NT2/D1 (cell line): Measurements from ENCODE around the gene REXO1.

Source experiments
- DNase-seq: peaks from one replicate; pipeline ENCODE4 v3.0.0-alpha.2; 2011; ENCODE audit warnings: low read depth, low spot score
- H3K27me3 ChIP-seq: 2 replicates; pipeline ENCODE4 v1.6.0; 2011; ENCODE audit warnings: mild to moderate bottlenecking; ENCODE audit not compliant: insufficient read length, insufficient read depth
- H3K36me3 ChIP-seq: 2 replicates; pipeline ENCODE4 v1.6.1; 2011; ENCODE audit warnings: mild to moderate bottlenecking, low read length, mixed read lengths; ENCODE audit not compliant: insufficient read depth, insufficient read length
- H3K4me1 ChIP-seq: 2 replicates; pipeline ENCODE4 v1.5.1; 2011; ENCODE audit not compliant: insufficient read depth, insufficient read length
- H3K4me3 ChIP-seq: 2 replicates; pipeline ENCODE4 v1.5.1; 2011; ENCODE audit warnings: low read depth; ENCODE audit not compliant: insufficient read length
- H3K9ac ChIP-seq: 2 replicates; pipeline ENCODE4 v1.6.0; 2011; ENCODE audit warnings: low read depth; ENCODE audit not compliant: insufficient read length
- H3K9me3 ChIP-seq: 2 replicates; pipeline ENCODE4 v1.5.1; 2011; ENCODE audit warnings: mild to moderate bottlenecking, low read length; ENCODE audit not compliant: insufficient read depth
- SUZ12 ChIP-seq: IDR thresholded peaks from 2 replicates; pipeline ENCODE4 v1.6.1; 2011; ENCODE audit not compliant: insufficient read length, insufficient read depth; ENCODE audit errors: extremely low read depth
- YY1 ChIP-seq: IDR thresholded peaks from 2 replicates; pipeline ENCODE4 v1.6.1; 2011; ENCODE audit not compliant: insufficient read length, insufficient read depth
- ZNF274 ChIP-seq: IDR thresholded peaks from 2 replicates; pipeline ENCODE4 v1.6.1; 2011; ENCODE audit warnings: mild to moderate bottlenecking, low read depth, low read length

The REXO1 gene

GRCh38 chr19:1829958-1830357, 18.3 kb downstream of the REXO1 start:
- no peak overlapping the region for H3K9ac ChIP-seq
- DNase-seq = no peak
- H3K4me1 ChIP-seq = peaks cover 30% of the 10 kb centered on the region
- H3K36me3 ChIP-seq = peaks cover 69% of the 10 kb centered on the region
- H3K9me3 ChIP-seq = no peaks in the 10 kb centered on the region
- no peak overlapping the region for H3K4me3 ChIP-seq
- no peaks in the 10 kb centered on the region for H3K27me3 ChIP-seq
- TF ChIP-seq ZNF274 = no peak
- no peak for TF ChIP-seq YY1
- no peak for TF ChIP-seq SUZ12

GRCh38 chr19:1828279-1829238, 19.7 kb downstream of the REXO1 start:
- no peak for TF ChIP-seq SUZ12
- no peak for TF ChIP-seq YY1
- no peak for TF ChIP-seq ZNF274
- Histone ChIP-seq H3K9me3 (no peaks in the 10 kb centered on the region), H3K36me3 (peaks cover 72% of the 10 kb centered on the region), H3K27me3 (no peaks in the 10 kb centered on the region), H3K4me3 (no peak overlapping the region), H3K9ac (no peak overlapping the region), H3K4me1 (peaks cover 22% of the 10 kb centered on the region)
- DNase-seq = no peak

GRCh38 chr19:1827566-1828278, 20.6 kb downstream of the REXO1 start:
- H3K4me3 ChIP-seq = no peak overlapping the region
- H3K9me3 ChIP-seq = no peaks in the 10 kb centered on the region
- peak overlapping the region; percentile 82 for H3K9ac ChIP-seq
- no peak for DNase-seq
- peaks cover 74% of the 10 kb centered on the region for H3K36me3 ChIP-seq
- no peak for TF ChIP-seq YY1
- TF ChIP-seq SUZ12 = no peak
- TF ChIP-seq ZNF274 = no peak
- no peaks in the 10 kb centered on the region for H3K27me3 ChIP-seq
- H3K4me1 ChIP-seq = peaks cover 20% of the 10 kb centered on the region

GRCh38 chr19:1826557-1827521, 21.4 kb downstream of the REXO1 start:
- Histone ChIP-seq H3K9ac (peak overlapping the region; percentile 85), H3K9me3 (no peaks in the 10 kb centered on the region), H3K4me3 (peak overlapping the region; percentile 39), H3K4me1 (peaks cover 13% of the 10 kb centered on the region), H3K27me3 (no peaks in the 10 kb centered on the region), H3K36me3 (peaks cover 78% of the 10 kb centered on the region)
- TF ChIP-seq ZNF274 (no peak), SUZ12 (no peak), YY1 (no peak)
- no peak for DNase-seq

GRCh38 chr19:1825909-1826556, 22.2 kb downstream of the REXO1 start:
- peak overlapping the region; percentile 39 for H3K4me3 ChIP-seq
- H3K9me3 ChIP-seq = no peaks in the 10 kb centered on the region
- peak; percentile 57 for DNase-seq
- H3K36me3 ChIP-seq = peaks cover 82% of the 10 kb centered on the region
- TF ChIP-seq SUZ12 (no peak), ZNF274 (no peak)
- no peaks in the 10 kb centered on the region for H3K27me3 ChIP-seq
- H3K4me1 ChIP-seq = peaks cover 12% of the 10 kb centered on the region
- H3K9ac ChIP-seq = peak overlapping the region; percentile 85

GRCh38 chr19:1824252-1824622, 24.0 kb downstream of the REXO1 start:
- no peaks in the 10 kb centered on the region for H3K27me3 ChIP-seq
- no peaks in the 10 kb centered on the region for H3K9me3 ChIP-seq
- no peak overlapping the region for H3K4me3 ChIP-seq
- no peak for TF ChIP-seq SUZ12
- TF ChIP-seq ZNF274 = no peak
- no peak for TF ChIP-seq YY1
- peaks cover 86% of the 10 kb centered on the region for H3K36me3 ChIP-seq
- H3K4me1 ChIP-seq = peaks cover 15% of the 10 kb centered on the region
- H3K9ac ChIP-seq = peak overlapping the region; percentile 56
- no peak for DNase-seq
